HG03135 (cell line): Measurements from ENCODE around the gene UMAD1.

Source experiments
- ATAC-seq: cut with Tn5 transposase; IDR thresholded peaks from one replicate; pipeline ENCODE4 v1.9.1; 2021; ENCODE audit warnings: mild to moderate bottlenecking, moderate library complexity; ENCODE audit not compliant: unreplicated experiment

UMAD1 gene

DNA sequence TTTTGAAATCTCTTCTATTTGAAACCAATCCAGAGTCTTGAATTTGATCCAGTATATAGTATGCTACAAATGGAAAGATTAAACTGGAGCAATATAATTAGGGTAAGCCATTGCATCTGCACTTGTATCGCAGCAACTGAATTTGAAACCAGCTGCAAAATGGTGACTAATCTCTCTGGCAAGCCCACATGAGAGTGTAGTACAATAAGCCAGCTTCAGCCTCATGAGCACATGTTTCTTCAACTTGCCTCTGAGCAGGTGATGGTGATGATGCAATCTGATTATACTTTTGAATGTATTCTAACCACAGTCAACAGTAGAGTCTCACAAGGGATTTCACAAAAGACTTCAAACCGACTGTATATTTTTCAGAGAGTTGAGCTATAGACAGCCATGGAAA, 78.7 kb downstream of the UMAD1 start:
- peak; percentile 98 for ATAC-seq

DNA sequence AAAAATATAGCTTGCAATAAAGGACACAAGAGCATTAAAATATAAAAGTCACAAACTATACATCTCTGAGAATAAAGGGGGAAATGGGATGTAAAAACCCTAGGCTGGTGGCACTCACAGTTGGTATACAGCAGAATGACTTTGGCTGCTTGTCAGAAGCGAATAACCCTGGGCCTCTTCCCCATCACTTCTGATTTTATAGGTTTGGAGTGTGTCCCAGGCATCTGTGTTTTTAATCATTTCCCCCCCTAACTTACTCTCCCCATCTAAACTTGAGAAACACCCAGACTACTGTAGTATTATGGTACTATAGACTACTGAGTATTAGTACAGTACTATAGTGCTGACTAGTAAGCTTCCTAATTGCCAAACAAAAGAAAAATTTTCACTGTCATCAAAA, 79.6 kb downstream of the UMAD1 start:
- ATAC-seq, result no peak

GRCh38 chr7:7720750-7721621, 80.4 kb downstream of the UMAD1 start:
- no peak for ATAC-seq

DNA sequence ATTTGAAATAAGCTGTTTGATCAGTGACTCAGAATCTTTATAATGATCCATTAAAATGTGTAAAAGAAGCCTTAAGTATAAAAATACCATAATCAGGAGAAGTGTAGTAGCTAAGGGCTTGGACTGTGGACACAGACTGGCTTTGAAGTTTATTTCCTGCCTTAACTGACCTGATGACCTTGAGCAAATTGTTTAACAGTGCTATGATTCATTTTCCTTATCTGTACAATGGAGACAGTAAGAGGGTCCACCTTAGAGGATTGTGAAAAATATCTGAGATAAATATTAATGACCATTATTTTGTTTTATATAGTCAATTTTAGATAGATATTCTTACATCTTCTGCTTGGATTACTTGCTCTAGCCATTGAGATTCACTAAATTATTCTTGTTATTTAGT, 91.2 kb downstream of the UMAD1 start:
- no peak for ATAC-seq

DNA sequence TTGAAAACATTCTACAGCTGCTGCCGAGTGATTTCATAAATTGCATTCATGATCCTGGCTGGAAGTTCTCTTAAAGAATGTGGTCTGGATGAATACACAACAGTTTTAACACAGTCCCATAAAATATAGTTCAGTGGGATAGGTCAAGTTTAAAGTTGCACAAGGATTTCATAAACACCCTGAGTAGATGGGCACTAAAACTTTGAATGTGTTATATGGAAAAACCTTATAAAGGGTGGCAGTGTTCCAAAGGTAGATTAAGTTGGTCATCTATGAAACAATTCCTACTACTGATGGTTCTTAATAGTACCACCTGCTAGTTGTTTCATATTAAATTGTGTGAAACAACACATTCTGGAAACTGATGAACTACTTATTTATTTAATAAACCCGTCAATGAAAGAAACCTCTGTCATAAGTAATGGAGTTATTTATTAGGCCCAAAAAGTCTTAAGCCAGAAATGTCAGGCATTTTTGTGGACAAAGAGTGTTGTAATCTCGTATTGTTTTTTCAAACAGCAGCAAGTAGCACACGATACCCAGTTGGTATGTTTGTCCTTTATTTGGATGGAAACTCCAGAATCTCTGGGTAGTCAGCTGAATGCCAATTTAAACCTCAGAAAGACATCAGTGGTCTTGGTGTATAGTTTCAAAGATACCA, 92.2 kb downstream of the UMAD1 start:
- no peak for ATAC-seq

DNA sequence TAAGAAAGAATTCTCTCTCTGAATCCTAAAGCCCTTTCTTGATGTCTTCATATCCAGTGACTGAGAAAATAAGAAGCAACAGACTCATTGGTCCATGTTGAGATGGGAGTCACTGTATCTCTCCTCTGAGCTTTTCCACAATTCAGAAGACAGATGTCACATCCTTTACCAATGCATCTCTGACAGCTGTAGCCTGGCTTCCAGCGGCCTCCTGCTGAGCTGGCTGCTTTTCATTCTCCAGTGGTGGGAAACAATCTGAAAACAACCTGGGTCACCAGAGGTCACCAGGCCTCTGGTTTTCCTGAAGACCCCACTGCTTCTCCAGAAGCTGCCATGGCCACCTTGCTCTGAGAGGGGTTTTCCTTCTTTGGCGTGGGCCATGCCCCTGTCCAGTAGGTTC, 96.1 kb downstream of the UMAD1 start:
- no peak for ATAC-seq

DNA sequence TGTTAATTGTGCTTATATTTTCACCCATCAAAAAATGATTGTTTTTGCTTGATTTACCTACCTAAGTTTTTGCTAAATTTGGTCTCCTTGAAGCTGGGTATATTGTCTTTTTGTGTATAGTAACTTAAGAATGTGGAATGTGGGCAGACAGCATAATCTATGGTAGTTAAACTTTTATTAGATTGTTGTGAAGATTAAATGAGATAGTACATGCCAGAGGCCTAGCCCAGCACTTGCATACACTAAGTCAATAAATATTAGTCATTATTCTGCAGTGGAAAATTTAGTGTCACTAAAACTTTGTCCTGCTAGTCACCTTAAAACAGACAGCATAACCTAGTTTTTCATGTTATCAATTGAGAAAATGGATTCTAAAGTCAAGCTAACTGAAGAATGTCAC, 97.1 kb downstream of the UMAD1 start:
- ATAC-seq, result no peak

- ATAC-seq, result no peak
Observed at GRCh38 chr7:7738177-7738576, 97.6 kb downstream of the UMAD1 start.

- no peak for ATAC-seq
Observed at GRCh38 chr7:7738622-7739021, 98.1 kb downstream of the UMAD1 start.

- peak; percentile 72 for ATAC-seq
Observed at GRCh38 chr7:7739204-7740036, 98.9 kb downstream of the UMAD1 start.

DNA sequence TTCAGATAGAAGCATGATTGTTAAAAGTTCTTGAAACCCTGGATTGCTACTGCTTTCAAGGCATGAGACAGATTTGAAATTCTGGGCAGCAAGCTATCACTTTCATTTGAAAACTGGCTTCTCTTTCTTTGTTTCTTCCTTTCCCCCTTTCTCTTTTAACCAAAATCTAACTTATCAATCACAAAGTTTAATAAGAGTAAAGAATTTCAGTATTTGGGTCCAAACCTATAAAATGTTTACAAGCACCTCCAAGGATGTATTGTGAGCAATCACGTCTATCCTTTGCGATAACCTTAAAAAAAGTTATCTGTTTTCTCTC, 99.4 kb downstream of the UMAD1 start:
- ATAC-seq, result no peak

GRCh38 chr7:7742223-7742622, 101.7 kb downstream of the UMAD1 start:
- no peak for ATAC-seq

- ATAC-seq, result no peak
Observed at GRCh38 chr7:7745258-7745657, 104.7 kb downstream of the UMAD1 start.

DNA sequence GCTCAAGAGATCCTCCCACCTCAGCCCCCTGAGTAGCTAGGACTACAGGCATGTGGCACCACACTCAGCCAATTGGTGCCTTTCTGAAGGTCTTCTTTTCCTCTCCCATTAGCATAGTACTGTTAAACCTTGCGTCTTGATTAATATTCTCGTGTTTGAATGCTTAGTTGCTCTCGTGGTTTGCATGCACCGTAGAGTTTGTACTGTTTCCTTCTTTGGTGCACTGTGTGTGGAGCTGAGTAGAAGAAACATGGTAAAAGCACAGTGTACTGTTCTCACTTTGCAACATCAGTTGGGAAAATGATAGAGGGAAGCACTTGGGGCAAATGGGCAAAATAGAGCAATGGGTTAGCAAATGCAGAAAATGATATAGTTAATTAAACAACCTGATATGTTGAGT, 105.4 kb downstream of the UMAD1 start:
- ATAC-seq, result no peak

DNA sequence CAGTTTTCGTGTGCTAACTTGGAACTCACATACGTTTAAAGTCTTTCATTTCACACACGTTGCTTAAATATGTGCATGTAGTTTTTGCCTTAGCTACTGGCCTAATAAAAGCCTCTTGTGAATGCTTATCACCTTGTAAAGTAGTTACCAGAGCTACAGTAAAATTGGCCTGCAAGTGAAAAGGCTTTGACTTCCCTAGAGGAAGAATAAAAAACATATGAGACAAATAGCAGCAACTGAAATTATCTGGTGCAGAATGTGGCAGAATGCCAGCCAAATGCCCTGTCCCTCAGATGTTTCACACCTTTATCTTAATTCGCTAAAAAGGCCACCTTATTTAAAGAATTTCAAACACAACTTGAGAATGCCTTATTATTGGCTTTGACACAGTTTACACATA, 105.9 kb downstream of the UMAD1 start:
- ATAC-seq, result no peak

- no peak for ATAC-seq
Observed at GRCh38 chr7:7750571-7751242, 110.2 kb downstream of the UMAD1 start.

DNA sequence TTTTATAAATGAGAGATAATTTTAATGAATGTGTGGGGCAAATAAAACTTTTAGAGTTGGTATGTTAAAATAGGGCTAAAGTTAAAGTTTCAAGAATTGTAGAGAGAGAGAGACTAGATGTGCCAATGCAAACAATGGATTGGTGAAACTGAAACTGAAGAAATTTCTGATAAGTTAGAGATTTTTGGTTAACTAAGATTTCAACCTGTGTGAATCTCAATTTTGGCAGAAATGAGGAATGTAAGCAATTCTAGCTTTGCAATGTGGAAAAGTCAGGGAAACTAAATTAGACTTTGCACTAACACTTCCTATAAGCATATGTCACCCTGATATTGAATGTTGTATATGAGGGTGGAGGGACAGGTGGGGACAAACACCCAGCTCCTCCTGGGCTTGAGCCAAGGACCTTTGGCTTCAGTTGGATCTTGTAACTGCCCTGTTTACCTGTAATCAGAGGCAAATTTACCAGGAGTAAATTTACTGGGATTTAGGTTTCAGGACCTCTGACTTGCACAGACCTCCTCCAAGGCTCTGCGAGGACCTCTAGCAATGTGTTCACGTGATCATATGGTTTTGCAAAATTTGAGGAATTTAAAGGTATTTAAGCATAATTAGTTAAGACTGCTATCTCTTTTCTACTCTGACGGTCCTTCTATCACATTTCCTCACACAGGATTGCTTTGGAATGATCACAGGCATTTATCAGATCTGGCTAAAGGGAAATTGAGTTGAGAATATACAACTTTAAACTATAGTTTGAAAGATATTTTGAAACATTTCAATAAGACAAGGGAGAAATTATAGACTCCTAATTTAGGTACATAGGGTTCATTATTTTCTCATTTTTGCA, 110.9 kb downstream of the UMAD1 start:
- no peak for ATAC-seq

DNA sequence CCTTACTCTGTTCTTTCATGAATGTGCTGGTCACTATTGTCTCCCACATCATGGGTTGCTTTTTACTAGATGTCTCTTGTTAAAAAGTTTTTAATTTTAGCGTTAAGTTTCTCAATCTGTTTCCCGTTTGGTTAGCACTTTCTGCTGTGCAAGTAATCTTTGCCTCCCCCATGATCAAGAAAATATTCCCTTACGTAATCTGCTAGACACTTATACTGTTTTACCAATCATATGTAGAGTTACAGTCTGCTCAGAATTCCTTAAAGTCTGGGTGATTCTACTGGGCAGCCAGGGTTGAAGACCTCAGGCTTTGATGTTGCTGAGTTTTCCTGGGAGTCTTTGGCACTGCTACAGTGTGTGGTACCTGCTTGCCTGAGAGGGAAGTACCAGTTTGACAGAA, 116.0 kb downstream of the UMAD1 start:
- no peak for ATAC-seq

DNA sequence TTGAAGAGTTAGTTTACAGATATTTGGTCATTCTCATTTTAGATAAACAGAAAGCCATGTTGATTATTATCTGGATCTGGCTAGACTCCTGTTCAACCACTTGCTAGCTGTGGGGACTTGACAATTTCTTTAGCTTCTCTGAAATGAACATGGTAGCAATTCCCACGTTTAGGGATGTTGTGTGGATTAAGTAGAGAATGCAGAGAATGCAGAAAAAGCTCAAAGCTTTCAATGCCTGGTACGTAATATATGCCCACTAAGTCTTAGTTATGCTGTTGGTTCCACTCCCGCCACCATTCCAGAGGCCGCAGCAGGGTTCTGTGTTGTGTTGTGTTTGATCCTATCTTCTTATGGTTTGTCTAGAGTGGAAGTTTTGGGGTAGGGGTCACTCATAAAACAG, 117.0 kb downstream of the UMAD1 start:
- no peak for ATAC-seq

DNA sequence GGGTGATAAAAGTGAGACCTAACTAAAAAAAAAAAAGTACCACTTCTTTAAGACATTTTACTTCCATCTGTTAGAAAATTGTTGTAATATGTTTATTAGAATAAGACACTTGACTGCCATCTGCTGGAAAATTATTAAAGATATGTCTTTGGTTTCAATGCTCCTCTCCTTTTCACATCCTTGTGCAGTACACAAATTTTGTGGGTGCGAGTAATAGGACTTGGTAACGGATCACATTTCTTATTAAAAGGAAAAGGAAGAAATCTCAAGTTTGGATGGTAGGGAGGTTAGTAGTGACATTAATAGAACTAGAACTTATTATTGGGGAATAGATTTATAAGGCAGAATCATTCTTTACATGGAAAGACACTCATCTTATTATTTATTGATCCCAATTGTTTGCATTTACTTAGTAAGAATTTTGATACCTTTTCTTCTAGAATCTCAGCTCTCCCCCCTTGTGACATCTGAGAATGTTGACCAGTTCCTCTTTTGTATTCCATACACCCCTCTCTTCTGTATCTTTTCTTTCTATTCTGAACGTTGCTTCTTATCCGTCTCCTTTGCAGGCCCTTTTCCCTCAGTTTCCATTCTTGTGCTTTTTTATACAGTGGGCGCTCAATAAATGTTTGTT, 120.9 kb downstream of the UMAD1 start:
- no peak for ATAC-seq
